ENCODE measurements around the gene SHF. TPM values are rescaled to one million over a fixed set of nuclear protein-coding genes. Genes with fewer than 3 reads are reported as not detected.

Gene SHF
- total RNA-seq, 1 donor from 2014 or later, result 61.1 TPM

GRCh38 chr15:45146405-45146804 lies 41.4 kb downstream of the SHF start:
- Mint-ChIP-seq H3K27me3 (peaks cover 24% of the 10 kb centered on the region), H3K9me3 (ENCODE audit: low read depth) (no peaks in the 10 kb centered on the region), H3K36me3 (ENCODE audit: insufficient read depth) (no peaks in the 10 kb centered on the region), H3K27ac (no peak overlapping the region), H3K4me1 (ENCODE audit: low read depth) (peaks cover 3% of the 10 kb centered on the region), H3K4me3 (ENCODE audit: low read depth) (no peak overlapping the region)
- DNase-seq (ENCODE audit: low spot score, unreplicated experiment), result no peak
- TF ChIP-seq, protein P1, sequence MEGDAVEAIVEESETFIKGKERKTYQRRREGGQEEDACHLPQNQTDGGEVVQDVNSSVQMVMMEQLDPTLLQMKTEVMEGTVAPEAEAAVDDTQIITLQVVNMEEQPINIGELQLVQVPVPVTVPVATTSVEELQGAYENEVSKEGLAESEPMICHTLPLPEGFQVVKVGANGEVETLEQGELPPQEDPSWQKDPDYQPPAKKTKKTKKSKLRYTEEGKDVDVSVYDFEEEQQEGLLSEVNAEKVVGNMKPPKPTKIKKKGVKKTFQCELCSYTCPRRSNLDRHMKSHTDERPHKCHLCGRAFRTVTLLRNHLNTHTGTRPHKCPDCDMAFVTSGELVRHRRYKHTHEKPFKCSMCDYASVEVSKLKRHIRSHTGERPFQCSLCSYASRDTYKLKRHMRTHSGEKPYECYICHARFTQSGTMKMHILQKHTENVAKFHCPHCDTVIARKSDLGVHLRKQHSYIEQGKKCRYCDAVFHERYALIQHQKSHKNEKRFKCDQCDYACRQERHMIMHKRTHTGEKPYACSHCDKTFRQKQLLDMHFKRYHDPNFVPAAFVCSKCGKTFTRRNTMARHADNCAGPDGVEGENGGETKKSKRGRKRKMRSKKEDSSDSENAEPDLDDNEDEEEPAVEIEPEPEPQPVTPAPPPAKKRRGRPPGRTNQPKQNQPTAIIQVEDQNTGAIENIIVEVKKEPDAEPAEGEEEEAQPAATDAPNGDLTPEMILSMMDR (IDR thresholded peaks at IDR 0.05; ENCODE audit: unreplicated experiment), result no peak

GRCh38 chr15:45144775-45145174 lies 43.0 kb downstream of the SHF start:
- Mint-ChIP-seq H3K36me3 (ENCODE audit: insufficient read depth) (no peaks in the 10 kb centered on the region), H3K27ac (no peak overlapping the region), H3K4me3 (ENCODE audit: low read depth) (no peak overlapping the region), H3K9me3 (ENCODE audit: low read depth) (no peaks in the 10 kb centered on the region), H3K4me1 (ENCODE audit: low read depth) (peaks cover 3% of the 10 kb centered on the region), H3K27me3 (peaks cover 22% of the 10 kb centered on the region)
- DNase-seq (ENCODE audit: low spot score, unreplicated experiment), result no peak
- TF ChIP-seq, protein P1 (IDR thresholded peaks at IDR 0.05; ENCODE audit: unreplicated experiment), result no peak

GRCh38 chr15:45143946-45144345 lies 43.8 kb downstream of the SHF start:
- DNase-seq (ENCODE audit: low spot score, unreplicated experiment), result no peak
- no peaks in the 10 kb centered on the region for H3K9me3 Mint-ChIP-seq (ENCODE audit: low read depth)
- peaks cover 22% of the 10 kb centered on the region for H3K27me3 Mint-ChIP-seq
- no peak overlapping the region for H3K4me3 Mint-ChIP-seq (ENCODE audit: low read depth)
- TF ChIP-seq, protein P1 (IDR thresholded peaks at IDR 0.05; ENCODE audit: unreplicated experiment), result no peak
- no peaks in the 10 kb centered on the region for H3K36me3 Mint-ChIP-seq (ENCODE audit: insufficient read depth)
- H3K27ac Mint-ChIP-seq, result peak overlapping the region; percentile 59
- peaks cover 2% of the 10 kb centered on the region for H3K4me1 Mint-ChIP-seq (ENCODE audit: low read depth)

GRCh38 chr15:45143056-45143455 lies 44.7 kb downstream of the SHF start:
- Mint-ChIP-seq H3K9me3 (ENCODE audit: low read depth) (no peaks in the 10 kb centered on the region), H3K4me1 (ENCODE audit: low read depth) (no peaks in the 10 kb centered on the region), H3K27ac (no peak overlapping the region), H3K36me3 (ENCODE audit: insufficient read depth) (no peaks in the 10 kb centered on the region), H3K4me3 (ENCODE audit: low read depth) (no peak overlapping the region), H3K27me3 (peaks cover 22% of the 10 kb centered on the region)
- TF ChIP-seq, protein P1 (IDR thresholded peaks at IDR 0.05; ENCODE audit: unreplicated experiment), result no peak
- no peak for DNase-seq (ENCODE audit: low spot score, unreplicated experiment)

GRCh38 chr15:45141386-45141785 lies 46.4 kb downstream of the SHF start:
- Mint-ChIP-seq H3K27me3 (peaks cover 28% of the 10 kb centered on the region), H3K27ac (no peak overlapping the region), H3K4me1 (ENCODE audit: low read depth) (no peaks in the 10 kb centered on the region), H3K4me3 (ENCODE audit: low read depth) (no peak overlapping the region), H3K9me3 (ENCODE audit: low read depth) (no peaks in the 10 kb centered on the region), H3K36me3 (ENCODE audit: insufficient read depth) (no peaks in the 10 kb centered on the region)
- TF ChIP-seq, protein P1 (IDR thresholded peaks at IDR 0.05; ENCODE audit: unreplicated experiment), result no peak
- DNase-seq (ENCODE audit: low spot score, unreplicated experiment), result no peak
